HG03196 (cell line): Measurements from ENCODE around the gene NAT10.

ENCODE experiments used
- ATAC-seq: cut with Tn5 transposase; IDR thresholded peaks from one replicate; pipeline ENCODE4 v1.9.1; 2021; ENCODE audit not compliant: unreplicated experiment

NAT10 gene

GRCh38 chr11:34185926-34186841 lies 80.8 kb downstream of the NAT10 start:
- ATAC-seq, result no peak

GRCh38 chr11:34188181-34188580 lies 82.8 kb downstream of the NAT10 start:
- no peak for ATAC-seq

GRCh38 chr11:34189191-34189590 lies 83.8 kb downstream of the NAT10 start:
- no peak for ATAC-seq

- ATAC-seq, result no peak
Measured at GRCh38 chr11:34190192-34191139, 85.0 kb downstream of the NAT10 start.

DNA sequence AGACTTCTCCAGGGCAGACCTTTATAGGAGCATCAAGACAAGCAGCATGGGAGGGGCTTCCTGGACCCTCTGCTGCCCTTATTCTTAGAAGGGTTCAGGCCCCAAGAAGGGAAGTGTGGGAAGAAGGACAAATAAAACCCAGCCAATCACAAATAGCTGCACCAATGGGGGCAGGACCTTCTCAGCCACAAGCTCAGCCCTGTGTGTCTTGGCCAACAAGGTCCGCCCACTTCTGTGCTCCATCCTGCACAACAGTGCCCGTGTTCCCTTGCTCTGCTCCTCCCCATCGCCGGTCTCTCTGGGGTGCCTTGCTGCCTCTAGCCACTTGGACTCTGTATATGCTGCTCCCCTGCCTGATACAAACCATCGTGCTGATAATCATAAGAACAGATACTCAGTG lies 86.1 kb downstream of the NAT10 start:
- no peak for ATAC-seq

GRCh38 chr11:34192481-34193401 lies 87.3 kb downstream of the NAT10 start:
- ATAC-seq, result no peak

DNA sequence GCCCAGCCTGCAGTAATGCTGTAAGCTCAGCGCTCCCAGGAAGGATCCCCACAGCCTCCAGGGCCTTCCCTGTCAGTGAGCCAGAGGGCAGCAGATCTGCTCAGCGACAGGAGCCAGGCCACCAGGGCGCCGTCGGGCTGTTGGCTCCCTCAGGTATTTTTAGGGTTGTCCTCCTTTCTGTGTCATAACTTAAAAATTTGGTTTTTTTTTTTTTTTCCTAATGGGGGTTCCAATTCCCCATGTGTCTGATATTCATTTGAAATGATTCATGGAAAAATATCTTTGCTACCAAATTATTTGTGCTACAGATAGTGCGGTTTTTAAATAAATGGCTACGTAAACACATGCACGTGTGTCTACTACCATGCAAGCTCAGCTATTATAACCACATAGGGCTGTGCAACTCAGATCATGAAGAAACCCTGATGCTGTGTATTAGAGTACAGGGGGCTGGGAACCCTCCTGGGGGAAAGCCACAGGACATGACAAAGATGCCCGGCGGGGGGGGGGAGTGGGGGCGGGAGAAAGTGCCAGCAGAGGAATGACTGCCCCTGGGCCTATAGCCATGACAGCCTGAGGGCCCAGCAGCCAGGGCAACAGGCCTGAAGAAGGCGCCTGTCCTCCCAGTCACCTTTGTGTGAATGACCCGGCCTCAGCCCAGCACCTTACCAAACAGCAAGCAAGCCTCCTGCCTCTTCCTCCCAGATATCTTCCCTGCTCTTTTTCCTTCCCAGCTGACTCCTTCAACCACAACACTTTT lies 89.3 kb downstream of the NAT10 start:
- ATAC-seq, result no peak
